ENCODE data around the gene INPP5A. TPM values are rescaled to one million over a fixed set of nuclear protein-coding genes. Genes with fewer than 3 reads are reported as not detected.

Gene INPP5A
- total RNA-seq, 1 experiment from 2014 or later = 44.5 TPM

- no peaks in the 10 kb centered on the region for H3K36me3 ChIP-seq (ENCODE audit: control insufficient read depth, insufficient read depth, low read length)
- Mint-ChIP-seq H3K27me3 (ENCODE audit: insufficient read depth, unreplicated experiment) (no peaks in the 10 kb centered on the region), H3K4me1 (ENCODE audit: low read depth, unreplicated experiment) (no peaks in the 10 kb centered on the region), H3K9me3 (ENCODE audit: unreplicated experiment) (no peaks in the 10 kb centered on the region), H3K4me3 (ENCODE audit: unreplicated experiment) (no peak overlapping the region), H3K36me3 (ENCODE audit: insufficient read depth, unreplicated experiment) (peaks cover 4% of the 10 kb centered on the region), H3K27ac (ENCODE audit: unreplicated experiment) (no peak overlapping the region)
- TF ChIP-seq, protein P1, sequence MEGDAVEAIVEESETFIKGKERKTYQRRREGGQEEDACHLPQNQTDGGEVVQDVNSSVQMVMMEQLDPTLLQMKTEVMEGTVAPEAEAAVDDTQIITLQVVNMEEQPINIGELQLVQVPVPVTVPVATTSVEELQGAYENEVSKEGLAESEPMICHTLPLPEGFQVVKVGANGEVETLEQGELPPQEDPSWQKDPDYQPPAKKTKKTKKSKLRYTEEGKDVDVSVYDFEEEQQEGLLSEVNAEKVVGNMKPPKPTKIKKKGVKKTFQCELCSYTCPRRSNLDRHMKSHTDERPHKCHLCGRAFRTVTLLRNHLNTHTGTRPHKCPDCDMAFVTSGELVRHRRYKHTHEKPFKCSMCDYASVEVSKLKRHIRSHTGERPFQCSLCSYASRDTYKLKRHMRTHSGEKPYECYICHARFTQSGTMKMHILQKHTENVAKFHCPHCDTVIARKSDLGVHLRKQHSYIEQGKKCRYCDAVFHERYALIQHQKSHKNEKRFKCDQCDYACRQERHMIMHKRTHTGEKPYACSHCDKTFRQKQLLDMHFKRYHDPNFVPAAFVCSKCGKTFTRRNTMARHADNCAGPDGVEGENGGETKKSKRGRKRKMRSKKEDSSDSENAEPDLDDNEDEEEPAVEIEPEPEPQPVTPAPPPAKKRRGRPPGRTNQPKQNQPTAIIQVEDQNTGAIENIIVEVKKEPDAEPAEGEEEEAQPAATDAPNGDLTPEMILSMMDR (IDR thresholded peaks at IDR 0.05; ENCODE audit: insufficient read depth in 1 of 2, low read depth in 1 of 2, low read length in 1 of 2, severe bottlenecking in 1 of 2, unreplicated experiment in 1 of 2) = no peak
- intact Hi-C loops (cut with micrococcal nuclease; ENCODE audit: unreplicated experiment) = loop anchor here (10.0 kb wide), 1 partner anchor 246 kb away; no protein-coding TSS in a partner anchor
- BruUV-seq (replicated peaks) = no TSS peak
- no peaks in the 10 kb centered on the region for H3K4me1 ChIP-seq
- ChIA-PET CTCF (interaction anchor here (0.5 to 0.6 kb wide), 2 partner anchors 172 to 374 kb away, joined by 3 to 4 read pairs; no protein-coding TSS in a partner anchor), POLR2A (no interaction called here)
- H3K4me3 ChIP-seq (ENCODE audit: low read depth, low read length) = no peak overlapping the region
- H3K9me3 ChIP-seq = no peaks in the 10 kb centered on the region
- no peak for DNase-seq
- no peaks in the 10 kb centered on the region for H3K27me3 ChIP-seq (replicated peaks; ENCODE audit: control insufficient read depth, insufficient read depth, low read length)
Measured at GRCh38 chr10:132630666-132631337, 93.2 kb downstream of the INPP5A start.

- ChIA-PET CTCF (interaction anchor here (0.5 kb wide), 1 partner anchor 375 kb away, joined by 4 read pairs; no protein-coding TSS in a partner anchor), POLR2A (no interaction called here)
- H3K9me3 ChIP-seq = no peaks in the 10 kb centered on the region
- intact Hi-C loops (cut with micrococcal nuclease; ENCODE audit: unreplicated experiment) = loop anchor here (10.0 kb wide), 1 partner anchor 247 kb away; no protein-coding TSS in a partner anchor
- Mint-ChIP-seq H3K36me3 (ENCODE audit: insufficient read depth, unreplicated experiment) (peaks cover 4% of the 10 kb centered on the region), H3K9me3 (ENCODE audit: unreplicated experiment) (no peaks in the 10 kb centered on the region), H3K27ac (ENCODE audit: unreplicated experiment) (no peak overlapping the region), H3K4me1 (ENCODE audit: low read depth, unreplicated experiment) (no peaks in the 10 kb centered on the region), H3K27me3 (ENCODE audit: insufficient read depth, unreplicated experiment) (no peaks in the 10 kb centered on the region), H3K4me3 (ENCODE audit: unreplicated experiment) (no peak overlapping the region)
- no peaks in the 10 kb centered on the region for H3K4me1 ChIP-seq
- H3K27me3 ChIP-seq (replicated peaks; ENCODE audit: control insufficient read depth, insufficient read depth, low read length) = no peaks in the 10 kb centered on the region
- DNase-seq = no peak
- no peak overlapping the region for H3K4me3 ChIP-seq (ENCODE audit: low read depth, low read length)
- no peaks in the 10 kb centered on the region for H3K36me3 ChIP-seq (ENCODE audit: control insufficient read depth, insufficient read depth, low read length)
- no TSS peak for BruUV-seq (replicated peaks)
- TF ChIP-seq, protein P1 (IDR thresholded peaks at IDR 0.05; ENCODE audit: insufficient read depth in 1 of 2, low read depth in 1 of 2, low read length in 1 of 2, severe bottlenecking in 1 of 2, unreplicated experiment in 1 of 2) = no peak
Measured at GRCh38 chr10:132631338-132631735, 93.8 kb downstream of the INPP5A start.

DNA sequence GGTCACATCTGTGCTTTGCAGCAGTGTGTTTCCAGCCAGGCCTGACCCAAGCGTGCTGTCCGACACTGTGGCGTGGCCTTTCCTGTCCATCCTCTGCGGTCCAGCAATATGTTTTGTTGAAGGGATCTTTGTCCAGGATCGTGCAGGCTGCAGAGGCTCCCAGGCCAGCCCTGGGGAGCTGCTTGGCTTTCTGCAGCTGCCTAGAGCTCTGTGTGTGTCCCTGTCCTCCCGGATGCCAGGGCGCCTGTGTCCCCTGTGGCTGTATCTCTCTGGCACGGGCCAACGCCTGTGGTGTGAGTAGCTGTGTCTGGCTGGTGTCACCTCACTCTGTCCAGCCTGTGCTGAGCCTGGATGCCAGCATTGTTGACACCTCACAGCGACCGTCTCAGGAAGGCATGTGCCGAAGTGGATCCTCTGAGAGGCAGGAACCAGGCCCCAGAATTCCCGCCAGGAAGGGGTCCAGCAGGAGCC is 94.5 kb downstream of the INPP5A start:
- Histone ChIP-seq H3K36me3 (ENCODE audit: control insufficient read depth, insufficient read depth, low read length) (no peaks in the 10 kb centered on the region), H3K27me3 (replicated peaks; ENCODE audit: control insufficient read depth, insufficient read depth, low read length) (no peaks in the 10 kb centered on the region), H3K9me3 (no peaks in the 10 kb centered on the region), H3K4me3 (ENCODE audit: low read depth, low read length) (no peak overlapping the region), H3K4me1 (no peaks in the 10 kb centered on the region)
- ChIA-PET CTCF (no interaction called here), POLR2A (no interaction called here)
- TF ChIP-seq, protein P1 (IDR thresholded peaks at IDR 0.05; ENCODE audit: insufficient read depth in 1 of 2, low read depth in 1 of 2, low read length in 1 of 2, severe bottlenecking in 1 of 2, unreplicated experiment in 1 of 2) = no peak
- Mint-ChIP-seq H3K27ac (ENCODE audit: unreplicated experiment) (no peak overlapping the region), H3K27me3 (ENCODE audit: insufficient read depth, unreplicated experiment) (no peaks in the 10 kb centered on the region), H3K9me3 (ENCODE audit: unreplicated experiment) (no peaks in the 10 kb centered on the region), H3K4me1 (ENCODE audit: low read depth, unreplicated experiment) (no peaks in the 10 kb centered on the region), H3K4me3 (ENCODE audit: unreplicated experiment) (no peak overlapping the region), H3K36me3 (ENCODE audit: insufficient read depth, unreplicated experiment) (peaks cover 4% of the 10 kb centered on the region)
- no peak for DNase-seq
- intact Hi-C loops (cut with micrococcal nuclease; ENCODE audit: unreplicated experiment) = loop anchor here (10.0 kb wide), 1 partner anchor 247 kb away; no protein-coding TSS in a partner anchor
- no TSS peak for BruUV-seq (replicated peaks)
